Measurements from ENCODE around the gene TPM4.

Gene TPM4

DNA sequence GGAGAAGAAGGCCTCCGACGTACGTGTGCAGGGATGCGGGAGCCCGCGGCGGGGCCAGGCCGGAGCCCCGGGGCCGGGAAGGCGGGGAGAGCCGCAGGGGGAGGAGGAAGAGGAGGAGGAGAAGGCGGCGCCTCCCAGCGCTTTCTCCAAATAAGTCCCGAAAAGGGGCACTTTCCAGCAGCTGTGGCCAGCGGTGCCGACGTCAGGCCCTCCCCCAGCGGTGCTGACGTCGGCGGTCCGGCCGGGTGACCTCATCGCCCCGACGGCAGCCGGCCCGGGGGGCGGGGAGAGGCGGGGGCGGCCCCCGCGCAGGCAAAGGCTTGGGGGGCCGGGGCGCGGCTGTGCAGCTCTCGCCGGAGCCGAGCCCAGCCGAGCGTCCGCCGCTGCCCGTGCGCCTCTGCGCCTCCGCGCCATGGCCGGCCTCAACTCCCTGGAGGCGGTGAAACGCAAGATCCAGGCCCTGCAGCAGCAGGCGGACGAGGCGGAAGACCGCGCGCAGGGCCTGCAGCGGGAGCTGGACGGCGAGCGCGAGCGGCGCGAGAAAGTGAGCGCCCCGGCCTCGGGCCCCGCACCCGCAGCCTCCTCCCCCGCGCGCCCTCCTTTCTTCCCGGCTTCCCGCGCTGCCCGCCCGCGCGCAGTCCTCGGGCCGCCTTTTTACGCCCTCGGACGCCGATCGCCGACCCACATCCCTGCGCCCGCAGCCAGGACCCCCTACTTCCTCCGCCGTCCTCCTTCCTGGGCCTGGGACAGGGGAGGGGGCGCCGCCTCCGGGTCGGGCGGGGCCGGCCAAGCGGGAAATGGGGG is at the start of gene TPM4:
TPM4 (plus strand) TSS at position 342 of the 804 bp plus-strand sequence; CDS start at position 413, 71 bp downstream.
- in situ Hi-C loops (cut with MboI; ENCODE audit: low sequenced_read_pairs) = no loop called here

GRCh38 chr19:16026756-16027155 is 49.5 kb upstream of the TPM4 start:
- in situ Hi-C loops (cut with MboI; ENCODE audit: low sequenced_read_pairs) = loop anchor here (25.0 kb wide), 1 partner anchor 386 kb away; no protein-coding TSS in a partner anchor

GRCh38 chr19:16027528-16027927 is 48.8 kb upstream of the TPM4 start:
- in situ Hi-C loops (cut with MboI; ENCODE audit: low sequenced_read_pairs) = loop anchor here (25.0 kb wide), 1 partner anchor 385 kb away; no protein-coding TSS in a partner anchor

DNA sequence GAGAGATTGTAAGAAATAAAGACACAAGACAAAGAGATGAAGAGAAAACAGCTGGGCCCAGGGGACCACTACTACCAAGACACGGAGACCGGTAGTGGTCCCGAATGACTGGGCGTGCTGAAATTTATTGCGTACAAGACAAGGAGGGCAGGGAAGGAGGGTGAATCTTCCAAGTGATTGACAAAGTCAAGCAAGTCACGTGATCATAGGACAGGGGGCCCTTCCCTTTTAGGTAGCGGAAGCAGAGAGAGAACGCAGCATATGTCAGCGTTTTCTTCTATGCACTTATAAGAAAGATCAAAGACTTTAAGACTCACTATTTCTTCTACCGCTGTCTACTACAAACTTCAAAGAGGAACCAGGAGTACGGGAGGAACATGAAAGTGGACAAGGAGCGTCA is 46.1 kb upstream of the TPM4 start:
- in situ Hi-C loops (cut with MboI; ENCODE audit: low sequenced_read_pairs) = loop anchor here (25.0 kb wide), 1 partner anchor 382 kb away; no protein-coding TSS in a partner anchor

GRCh38 chr19:16030964-16031871 is 45.1 kb upstream of the TPM4 start:
- in situ Hi-C loops (cut with MboI; ENCODE audit: low sequenced_read_pairs) = loop anchor here (25.0 kb wide), 1 partner anchor 381 kb away; no protein-coding TSS in a partner anchor

DNA sequence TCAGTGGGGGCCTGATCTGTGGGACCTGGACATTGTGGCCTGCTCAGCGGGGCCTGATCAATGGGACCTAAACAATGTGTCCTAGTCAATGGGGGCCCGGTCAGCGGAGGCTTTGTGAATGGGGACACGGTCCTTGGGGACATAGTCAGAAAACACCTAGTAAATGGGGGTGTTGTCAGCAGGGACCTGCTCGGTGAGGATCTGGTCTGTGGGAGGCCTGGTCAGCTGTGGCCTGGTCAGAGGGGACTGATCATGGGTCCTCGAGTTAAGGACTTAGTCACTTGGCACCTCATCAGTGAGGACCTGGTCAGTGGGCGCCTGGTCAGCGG is 44.5 kb upstream of the TPM4 start:
- in situ Hi-C loops (cut with MboI; ENCODE audit: low sequenced_read_pairs) = loop anchor here (25.0 kb wide), 1 partner anchor 380 kb away; no protein-coding TSS in a partner anchor

- in situ Hi-C loops (cut with MboI; ENCODE audit: low sequenced_read_pairs) = loop anchor here (25.0 kb wide), 1 partner anchor 380 kb away; no protein-coding TSS in a partner anchor
Measured at GRCh38 chr19:16032509-16033135, 43.7 kb upstream of the TPM4 start.

DNA sequence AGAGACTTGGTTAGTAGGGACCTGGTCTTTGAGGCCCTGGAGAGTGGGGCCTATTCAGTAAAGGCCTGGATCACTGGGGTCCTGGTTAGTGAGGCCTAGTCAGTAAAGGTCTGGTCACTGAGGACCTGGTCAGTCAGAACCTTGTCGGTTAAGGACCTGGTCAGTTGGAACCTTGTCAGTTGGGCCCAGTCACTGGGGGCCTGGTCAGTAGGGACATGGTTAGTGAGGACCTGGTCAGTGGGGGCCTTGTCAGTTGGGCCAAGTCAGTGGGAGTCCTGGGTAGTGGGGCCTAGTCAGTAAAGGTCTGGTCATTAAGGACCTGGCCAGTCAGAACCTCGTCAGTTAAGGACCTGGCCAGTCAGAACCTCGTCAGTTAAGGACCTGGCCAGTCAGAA is 43.2 kb upstream of the TPM4 start:
- in situ Hi-C loops (cut with MboI; ENCODE audit: low sequenced_read_pairs) = loop anchor here (25.0 kb wide), 1 partner anchor 379 kb away; no protein-coding TSS in a partner anchor

DNA sequence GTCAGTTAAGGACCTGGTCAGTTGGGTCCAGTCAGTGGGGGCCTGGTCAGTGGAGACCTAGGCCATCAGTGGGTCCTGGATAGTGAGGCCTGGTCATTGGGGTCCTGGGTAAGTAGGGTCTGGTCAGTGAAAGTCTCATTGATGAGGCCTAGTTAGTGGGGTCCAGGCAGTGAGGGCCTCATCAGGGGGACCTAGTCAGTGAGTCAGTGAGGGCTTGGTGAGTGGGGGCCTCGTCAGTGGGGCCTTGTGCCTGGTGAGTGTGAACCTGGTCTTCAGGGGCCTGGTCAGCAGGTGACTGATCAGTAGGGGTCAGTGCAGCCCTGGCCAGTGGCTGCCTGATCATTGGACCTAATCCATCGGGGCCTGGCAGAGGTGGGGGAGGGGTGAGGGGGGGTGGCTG is 42.6 kb upstream of the TPM4 start:
- in situ Hi-C loops (cut with MboI; ENCODE audit: low sequenced_read_pairs) = loop anchor here (25.0 kb wide), 1 partner anchor 379 kb away; no protein-coding TSS in a partner anchor

- in situ Hi-C loops (cut with MboI; ENCODE audit: low sequenced_read_pairs) = loop anchor here (25.0 kb wide), 1 partner anchor 378 kb away; no protein-coding TSS in a partner anchor
Measured at GRCh38 chr19:16034180-16034579, 42.1 kb upstream of the TPM4 start.

GRCh38 chr19:16034958-16035560 is 41.2 kb upstream of the TPM4 start:
- in situ Hi-C loops (cut with MboI; ENCODE audit: low sequenced_read_pairs) = loop anchor here (25.0 kb wide), 1 partner anchor 377 kb away; no protein-coding TSS in a partner anchor

DNA sequence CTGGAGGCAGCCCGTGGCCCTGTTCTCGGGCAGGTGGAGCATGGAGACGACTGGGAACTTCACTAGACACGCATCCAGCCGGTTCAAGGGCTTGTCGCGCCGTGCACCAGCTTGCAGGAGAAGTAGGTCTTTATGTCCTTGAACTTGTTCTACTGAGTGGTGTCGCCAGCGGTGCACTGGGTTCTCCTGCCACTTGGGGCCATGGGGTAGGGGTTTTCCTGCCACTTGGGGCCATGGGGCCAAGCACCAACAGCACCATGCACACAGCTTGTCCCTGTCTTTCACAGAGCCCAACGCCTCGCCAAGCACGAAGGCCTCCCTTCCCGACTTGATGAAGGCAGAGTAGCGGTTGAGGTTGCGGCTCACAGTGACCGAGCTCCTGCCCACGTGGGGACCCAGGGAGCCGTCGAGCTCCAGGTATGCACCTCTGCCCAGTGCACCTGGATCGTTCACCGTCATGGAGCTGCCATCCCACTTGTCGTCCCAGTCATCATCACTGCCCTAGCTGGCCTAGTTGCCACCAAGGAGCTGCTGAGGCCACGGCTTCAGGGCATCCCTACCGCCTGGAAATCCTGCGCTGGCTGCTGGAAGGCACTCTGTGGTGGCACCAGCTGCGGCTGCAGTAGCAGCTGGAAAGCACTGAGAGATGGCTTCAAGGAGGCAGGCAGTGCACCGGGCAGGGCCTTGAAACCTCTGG is 40.5 kb upstream of the TPM4 start:
- in situ Hi-C loops (cut with MboI; ENCODE audit: low sequenced_read_pairs) = loop anchor here (25.0 kb wide), 1 partner anchor 377 kb away; no protein-coding TSS in a partner anchor

DNA sequence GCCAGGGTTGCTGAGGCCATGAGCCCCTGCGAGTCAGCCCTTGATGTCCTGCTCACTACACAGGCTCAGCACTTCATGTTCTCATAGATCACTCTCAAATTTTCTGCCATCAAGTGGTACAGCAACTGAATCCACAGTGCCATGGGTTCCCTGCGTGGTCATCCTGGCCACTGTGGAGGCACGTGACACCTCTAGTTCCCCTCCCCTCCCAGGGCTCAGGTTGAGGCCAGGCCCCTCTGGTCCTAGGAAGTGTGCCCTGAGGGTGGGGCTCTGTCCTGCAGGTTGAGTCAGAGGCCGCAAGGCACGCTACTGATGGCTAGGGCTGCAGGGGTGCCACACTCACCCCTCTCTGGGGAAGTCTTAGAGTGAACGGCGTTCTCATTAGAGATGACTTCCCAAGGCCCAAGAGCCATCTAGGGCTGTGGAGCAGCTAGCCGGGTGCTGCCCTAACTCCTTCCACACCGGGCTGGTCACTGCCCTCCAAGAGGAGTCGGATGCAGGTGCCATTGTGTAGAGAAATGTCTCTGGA is 39.8 kb upstream of the TPM4 start:
- in situ Hi-C loops (cut with MboI; ENCODE audit: low sequenced_read_pairs) = loop anchor here (25.0 kb wide), 1 partner anchor 376 kb away; no protein-coding TSS in a partner anchor

- in situ Hi-C loops (cut with MboI; ENCODE audit: low sequenced_read_pairs) = loop anchor here (25.0 kb wide), 1 partner anchor 375 kb away; no protein-coding TSS in a partner anchor
Measured at GRCh38 chr19:16036941-16037340, 39.4 kb upstream of the TPM4 start.

GRCh38 chr19:16037424-16038195 is 38.7 kb upstream of the TPM4 start:
- in situ Hi-C loops (cut with MboI; ENCODE audit: low sequenced_read_pairs) = loop anchor here (25.0 kb wide), 1 partner anchor 375 kb away; no protein-coding TSS in a partner anchor

DNA sequence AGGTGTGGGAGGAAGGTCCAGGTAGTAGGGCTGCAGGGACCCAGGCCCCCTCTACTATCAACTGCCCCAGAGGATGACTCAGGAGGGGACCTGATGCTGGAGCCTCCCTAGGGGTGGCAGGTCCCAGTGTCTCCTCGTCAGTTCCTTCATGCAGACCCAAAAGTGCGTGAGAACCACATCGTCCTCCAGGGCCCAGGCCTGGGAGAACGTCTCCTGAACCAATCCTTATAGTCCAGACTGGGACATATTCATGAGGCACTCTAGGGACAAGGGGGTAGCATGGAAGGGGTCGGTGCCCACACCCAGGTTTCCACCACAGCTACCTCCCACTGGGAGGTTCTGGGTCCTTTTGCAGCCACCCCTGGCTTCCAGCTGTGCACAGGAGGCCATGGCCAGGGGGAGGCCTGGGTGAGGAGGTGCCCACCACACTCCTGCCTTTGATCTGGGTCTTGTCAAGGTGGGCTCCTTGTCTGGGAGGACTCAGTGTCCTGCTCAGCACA is 38.0 kb upstream of the TPM4 start:
- in situ Hi-C loops (cut with MboI; ENCODE audit: low sequenced_read_pairs) = loop anchor here (25.0 kb wide), 1 partner anchor 374 kb away; no protein-coding TSS in a partner anchor

DNA sequence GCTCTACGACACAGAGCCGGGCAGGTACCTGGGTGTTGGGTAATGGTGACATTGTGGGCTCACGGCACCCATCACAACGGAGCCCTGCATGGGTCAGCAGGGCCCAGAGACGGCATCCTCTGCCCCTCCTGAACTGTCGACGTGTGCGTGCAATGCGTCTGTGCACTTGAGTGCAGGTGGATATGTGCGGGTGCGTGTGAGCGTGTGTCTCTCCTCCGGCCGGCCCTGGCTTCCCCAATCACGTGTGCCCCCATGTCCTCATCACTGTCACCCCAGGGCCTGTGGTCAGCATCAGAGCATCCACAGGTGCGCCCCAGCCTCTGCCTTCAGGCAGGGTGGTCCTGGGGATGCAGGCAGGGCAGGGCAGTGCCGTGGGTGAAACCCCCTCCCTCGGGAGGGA is 37.2 kb upstream of the TPM4 start:
- in situ Hi-C loops (cut with MboI; ENCODE audit: low sequenced_read_pairs) = loop anchor here (25.0 kb wide), 1 partner anchor 373 kb away; no protein-coding TSS in a partner anchor

- in situ Hi-C loops (cut with MboI; ENCODE audit: low sequenced_read_pairs) = loop anchor here (25.0 kb wide), 1 partner anchor 373 kb away; no protein-coding TSS in a partner anchor
Measured at GRCh38 chr19:16039545-16039944, 36.8 kb upstream of the TPM4 start.

Data from HL-60/S4 (cell line).